PFSK-1 (cell line): ENCODE data around the gene ZSWIM3.

Experiments used
- FOXP2 ChIP-seq: optimal IDR thresholded peaks from 2 replicates; pipeline ENCODE3; 2011; ENCODE audit warnings: borderline replicate concordance, control low read depth, inconsistent platforms; ENCODE audit not compliant: insufficient read depth; ENCODE audit errors: extremely low read length, extremely low read depth
- POLR2AphosphoS5 ChIP-seq: IDR thresholded peaks from 2 replicates; pipeline ENCODE4 v1.6.1; 2012; ENCODE audit warnings: low read depth, mild to moderate bottlenecking, control low read depth, low read length, moderate library complexity
- SIN3A ChIP-seq: IDR thresholded peaks from 2 replicates; pipeline ENCODE4 v1.6.1; 2012; ENCODE audit warnings: mild to moderate bottlenecking, low read length, moderate library complexity, borderline replicate concordance; ENCODE audit not compliant: insufficient read depth
- TAF1 ChIP-seq: IDR thresholded peaks from 2 replicates; pipeline ENCODE4 v1.6.1; 2012; ENCODE audit warnings: low read length, control low read depth, borderline replicate concordance; ENCODE audit not compliant: insufficient read depth
- TF ChIP-seq, protein P1 (sequence below), 2 experiments: IDR thresholded peaks; 2 replicates each; pipeline versions ENCODE4 v1.6.1 to v1.8.0; 2011 to 2012; ENCODE audit warnings: low read depth in 2 of 2, low read length in 2 of 2, control low read depth in 1 of 2, inconsistent platforms in 1 of 2, mild to moderate bottlenecking in 1 of 2, moderate library complexity in 1 of 2; ENCODE audit not compliant: insufficient read depth in 1 of 2

- no peak for TF ChIP-seq FOXP2
- TF ChIP-seq, protein P1, sequence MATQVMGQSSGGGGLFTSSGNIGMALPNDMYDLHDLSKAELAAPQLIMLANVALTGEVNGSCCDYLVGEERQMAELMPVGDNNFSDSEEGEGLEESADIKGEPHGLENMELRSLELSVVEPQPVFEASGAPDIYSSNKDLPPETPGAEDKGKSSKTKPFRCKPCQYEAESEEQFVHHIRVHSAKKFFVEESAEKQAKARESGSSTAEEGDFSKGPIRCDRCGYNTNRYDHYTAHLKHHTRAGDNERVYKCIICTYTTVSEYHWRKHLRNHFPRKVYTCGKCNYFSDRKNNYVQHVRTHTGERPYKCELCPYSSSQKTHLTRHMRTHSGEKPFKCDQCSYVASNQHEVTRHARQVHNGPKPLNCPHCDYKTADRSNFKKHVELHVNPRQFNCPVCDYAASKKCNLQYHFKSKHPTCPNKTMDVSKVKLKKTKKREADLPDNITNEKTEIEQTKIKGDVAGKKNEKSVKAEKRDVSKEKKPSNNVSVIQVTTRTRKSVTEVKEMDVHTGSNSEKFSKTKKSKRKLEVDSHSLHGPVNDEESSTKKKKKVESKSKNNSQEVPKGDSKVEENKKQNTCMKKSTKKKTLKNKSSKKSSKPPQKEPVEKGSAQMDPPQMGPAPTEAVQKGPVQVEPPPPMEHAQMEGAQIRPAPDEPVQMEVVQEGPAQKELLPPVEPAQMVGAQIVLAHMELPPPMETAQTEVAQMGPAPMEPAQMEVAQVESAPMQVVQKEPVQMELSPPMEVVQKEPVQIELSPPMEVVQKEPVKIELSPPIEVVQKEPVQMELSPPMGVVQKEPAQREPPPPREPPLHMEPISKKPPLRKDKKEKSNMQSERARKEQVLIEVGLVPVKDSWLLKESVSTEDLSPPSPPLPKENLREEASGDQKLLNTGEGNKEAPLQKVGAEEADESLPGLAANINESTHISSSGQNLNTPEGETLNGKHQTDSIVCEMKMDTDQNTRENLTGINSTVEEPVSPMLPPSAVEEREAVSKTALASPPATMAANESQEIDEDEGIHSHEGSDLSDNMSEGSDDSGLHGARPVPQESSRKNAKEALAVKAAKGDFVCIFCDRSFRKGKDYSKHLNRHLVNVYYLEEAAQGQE (IDR thresholded peaks at IDR 0.05; ENCODE audit: insufficient read depth in 1 of 2, low read depth in 2 of 2, low read length in 2 of 2), result no peak
- TF ChIP-seq POLR2AphosphoS5, result no peak
- TF ChIP-seq TAF1, result no peak
- TF ChIP-seq SIN3A, result no peak
These were observed 44.8 kb downstream of the ZSWIM3 start for GRCh38 chr20:45902199-45902701.
